HUDEP-2 (cell line): ENCODE results near the gene PDE4B.
"Not testable (repeated sequence)": the region's sequence is repeated elsewhere in the genome, so short reads cannot be mapped to it uniquely, and the experiment has no call there.

Experiments used
- DNase-seq, 76 experiments: peaks; one replicate each; lab custom pipeline; 2025; ENCODE audit not compliant: unreplicated experiment in 76 of 76; lab: John Stamatoyannopoulos, UW

PDE4B gene

GRCh38 chr1:65948609-65949229, 156.0 kb downstream of the PDE4B start:
- peak in 6 of 76 experiments; percentile 1 to 14 (median 5) for DNase-seq

- no peak for DNase-seq
These were observed 156.5 kb downstream of the PDE4B start for GRCh38 chr1:65949230-65949626.

DNA sequence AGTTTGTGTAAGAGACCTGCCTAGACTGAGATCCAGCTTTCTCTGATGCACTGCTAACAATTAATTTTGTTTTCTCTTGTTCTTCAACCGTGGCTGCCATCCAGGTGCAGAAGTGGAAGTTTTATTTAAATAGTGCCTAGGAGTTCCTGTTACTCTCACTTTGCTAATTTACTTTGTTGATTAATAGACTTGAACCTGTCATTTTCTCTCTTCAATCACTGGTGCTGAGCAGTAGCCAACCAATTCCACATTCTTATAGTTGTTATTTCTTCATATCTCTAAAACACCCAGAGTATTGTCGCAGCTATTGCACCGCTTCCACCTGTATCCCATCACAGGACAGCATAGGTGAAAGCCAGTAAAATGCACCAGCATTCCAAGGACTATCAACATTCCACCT, 157.2 kb downstream of the PDE4B start:
- no peak for DNase-seq

- DNase-seq, result no peak
These were observed 160.0 kb downstream of the PDE4B start for GRCh38 chr1:65952696-65953095.

DNA sequence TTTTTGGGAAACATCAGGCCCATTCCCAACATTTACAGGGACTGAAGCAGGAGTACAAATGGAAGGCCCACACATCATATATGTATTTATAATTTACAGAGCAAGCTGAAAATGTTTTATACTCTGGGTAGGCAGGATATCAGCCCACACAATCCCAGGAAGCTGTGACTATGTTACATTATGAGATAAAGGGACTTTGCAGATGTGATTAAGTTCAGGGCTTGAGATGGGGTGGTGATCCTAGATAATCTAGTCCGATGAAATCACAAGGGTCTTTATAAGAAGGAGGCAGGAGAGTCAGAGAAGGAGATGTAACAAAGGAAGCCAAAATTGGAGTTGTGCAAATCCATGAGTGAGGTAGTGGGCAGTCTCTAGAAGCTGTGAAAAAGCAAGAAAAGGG, 160.5 kb downstream of the PDE4B start:
- DNase-seq, result no peak

DNA sequence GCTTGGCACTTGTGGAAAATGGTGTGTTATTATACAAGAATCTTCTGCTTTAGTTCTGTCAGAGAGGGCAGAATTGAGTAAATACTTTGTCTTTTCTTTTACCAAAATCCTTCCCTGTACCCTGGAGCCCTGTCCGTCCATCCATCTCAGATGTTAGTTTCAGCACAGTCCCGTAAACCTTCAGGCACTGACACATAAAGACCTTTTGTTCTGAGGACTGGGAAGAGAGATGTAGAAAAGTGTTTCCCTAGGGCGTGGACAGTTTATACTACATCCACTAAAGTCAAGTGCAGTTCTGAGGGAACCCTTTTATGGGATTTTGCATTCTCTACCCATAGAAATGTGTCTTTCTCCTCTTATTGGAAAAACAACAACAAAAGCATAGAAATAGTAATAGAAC, 162.4 kb downstream of the PDE4B start:
- DNase-seq, result no peak

DNA sequence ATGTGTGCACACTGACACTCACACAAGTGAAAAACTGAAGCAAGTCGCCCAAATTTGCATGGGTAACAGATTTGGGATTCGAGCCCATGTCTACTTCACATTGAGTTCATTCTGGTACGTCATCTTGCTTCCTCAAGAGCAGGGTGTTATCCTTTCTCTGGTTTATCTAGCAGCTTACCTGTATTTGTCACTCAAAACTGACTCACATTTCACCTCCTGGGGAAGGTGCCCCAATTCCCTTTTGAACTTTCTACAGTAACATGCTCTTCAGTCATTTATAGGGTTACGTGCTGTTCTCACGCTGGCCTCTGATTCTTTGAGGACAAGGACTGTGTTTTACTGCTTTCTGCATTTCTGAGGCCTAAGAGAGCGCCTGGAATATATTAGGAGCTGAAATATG, 162.8 kb downstream of the PDE4B start:
- DNase-seq, result no peak

DNA sequence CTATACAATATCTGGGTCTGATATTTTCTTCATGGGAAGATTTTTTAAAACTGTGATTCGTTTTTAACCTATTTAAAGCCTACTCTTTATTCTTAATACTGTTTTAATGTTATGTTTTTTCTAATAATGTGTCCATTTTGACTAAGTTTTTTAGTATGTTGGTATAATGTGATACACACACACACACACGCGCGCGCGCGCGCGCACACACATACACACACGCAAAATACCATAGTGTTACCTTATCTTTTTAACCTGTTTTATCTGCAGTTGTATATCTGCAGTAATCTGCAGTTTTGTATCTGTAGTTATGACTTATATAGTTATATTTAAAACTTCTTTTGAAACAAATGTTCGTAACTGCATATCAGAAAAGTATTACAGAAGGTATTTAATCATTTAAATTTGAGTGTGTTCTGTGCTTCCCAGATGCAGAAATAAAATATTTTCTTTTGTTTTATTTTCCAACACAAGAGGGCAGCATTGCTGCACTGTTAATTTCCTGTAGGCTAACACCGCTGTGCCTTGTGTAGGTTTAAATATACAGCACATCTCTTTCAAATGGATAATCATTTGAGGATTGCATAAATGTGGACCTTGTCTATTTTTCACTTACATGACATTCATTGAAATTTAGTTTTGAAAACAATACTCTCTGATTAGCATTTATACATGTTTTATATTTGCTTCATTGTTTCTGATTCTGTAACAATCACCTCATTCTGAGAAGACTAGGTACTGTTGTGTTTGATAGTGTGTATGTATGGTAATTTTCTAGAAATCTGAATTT, 166.1 kb downstream of the PDE4B start:
- peak in 33 of 76 experiments; percentile 1 to 55 (median 20) for DNase-seq

DNA sequence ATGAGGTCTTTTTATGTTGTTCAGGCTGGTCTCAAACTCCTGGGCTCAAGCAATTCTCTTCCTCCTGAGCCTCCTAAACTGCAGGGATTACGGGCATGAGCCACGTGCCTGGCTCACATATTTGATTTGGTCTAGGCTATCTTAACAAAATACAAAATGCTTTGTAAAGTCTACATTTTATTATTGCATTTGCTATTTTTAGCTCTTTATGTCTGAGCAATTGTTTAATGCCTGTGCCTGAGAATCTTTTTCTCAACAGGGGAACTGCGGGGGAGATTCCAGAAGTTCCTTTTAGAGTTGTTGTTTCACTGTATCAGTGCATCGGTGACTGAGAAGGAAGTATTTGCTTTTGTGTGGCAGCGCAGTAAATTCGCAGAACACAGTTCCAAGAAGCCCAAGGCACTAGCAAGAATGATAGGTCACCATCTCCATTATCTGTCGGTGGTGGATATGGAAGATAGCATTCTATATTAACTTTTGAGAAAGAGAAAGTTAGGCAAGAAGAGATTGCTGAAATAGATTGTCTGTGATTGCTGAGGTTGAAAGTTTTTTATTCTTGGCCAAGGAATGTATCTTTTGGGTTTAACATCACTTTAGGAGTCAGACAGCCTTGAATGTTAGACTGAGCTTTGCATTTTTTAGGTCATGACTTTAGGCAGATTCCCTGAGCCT, 167.3 kb downstream of the PDE4B start:
- no peak for DNase-seq

DNA sequence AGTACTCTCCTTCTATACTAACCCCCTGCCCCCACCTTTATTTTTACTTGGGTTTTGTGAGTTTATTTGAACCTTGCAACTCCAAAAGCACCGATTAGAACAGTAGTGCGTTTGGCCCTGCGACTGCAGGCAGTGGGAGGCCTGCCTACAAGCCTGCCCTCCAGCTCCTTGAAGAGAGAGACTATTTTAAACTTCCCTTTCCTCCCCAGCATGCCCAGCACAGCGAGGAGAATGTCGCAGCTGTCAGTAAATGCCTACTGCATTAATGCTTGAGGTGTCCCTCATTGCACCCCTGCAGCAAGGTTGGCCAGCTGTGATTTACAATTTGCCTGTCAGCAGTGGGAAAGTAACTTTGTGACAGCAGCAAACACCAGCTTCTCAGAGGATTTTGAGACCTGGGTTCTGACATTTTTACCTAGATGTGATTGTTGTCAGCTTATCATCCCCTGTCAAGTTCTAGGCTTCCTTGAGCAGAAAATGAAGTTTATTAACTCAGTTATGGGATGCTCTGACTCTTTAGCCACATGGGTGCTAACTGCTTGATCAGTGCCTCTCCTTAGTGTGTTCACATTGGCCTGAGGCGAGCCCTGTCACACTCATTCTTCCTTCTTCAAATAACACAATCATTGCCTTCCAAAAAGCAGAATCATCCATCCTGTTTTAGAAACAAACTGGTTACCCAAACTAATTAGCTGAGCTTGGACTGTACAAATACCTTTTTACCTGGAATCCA, 170.6 kb downstream of the PDE4B start:
- DNase-seq, result no peak

DNA sequence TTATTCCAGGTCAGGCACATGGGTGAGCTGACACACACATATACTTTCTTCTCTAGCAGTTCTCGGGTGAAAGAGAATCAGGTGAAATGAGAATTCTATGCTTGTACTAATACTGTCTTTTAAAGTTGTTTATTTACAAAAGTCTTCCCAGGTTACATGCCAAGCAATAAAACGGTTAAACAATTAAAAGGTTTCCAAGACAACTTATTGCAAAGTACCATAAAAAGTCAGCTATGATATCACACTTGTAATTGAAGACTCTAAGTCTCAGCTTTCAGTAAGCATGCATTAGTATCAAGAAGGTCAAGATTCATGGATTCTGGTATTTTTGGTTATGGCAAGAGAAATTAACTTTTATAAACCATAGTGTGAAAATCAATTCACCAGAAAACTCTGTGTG, 171.4 kb downstream of the PDE4B start:
- no peak for DNase-seq

DNA sequence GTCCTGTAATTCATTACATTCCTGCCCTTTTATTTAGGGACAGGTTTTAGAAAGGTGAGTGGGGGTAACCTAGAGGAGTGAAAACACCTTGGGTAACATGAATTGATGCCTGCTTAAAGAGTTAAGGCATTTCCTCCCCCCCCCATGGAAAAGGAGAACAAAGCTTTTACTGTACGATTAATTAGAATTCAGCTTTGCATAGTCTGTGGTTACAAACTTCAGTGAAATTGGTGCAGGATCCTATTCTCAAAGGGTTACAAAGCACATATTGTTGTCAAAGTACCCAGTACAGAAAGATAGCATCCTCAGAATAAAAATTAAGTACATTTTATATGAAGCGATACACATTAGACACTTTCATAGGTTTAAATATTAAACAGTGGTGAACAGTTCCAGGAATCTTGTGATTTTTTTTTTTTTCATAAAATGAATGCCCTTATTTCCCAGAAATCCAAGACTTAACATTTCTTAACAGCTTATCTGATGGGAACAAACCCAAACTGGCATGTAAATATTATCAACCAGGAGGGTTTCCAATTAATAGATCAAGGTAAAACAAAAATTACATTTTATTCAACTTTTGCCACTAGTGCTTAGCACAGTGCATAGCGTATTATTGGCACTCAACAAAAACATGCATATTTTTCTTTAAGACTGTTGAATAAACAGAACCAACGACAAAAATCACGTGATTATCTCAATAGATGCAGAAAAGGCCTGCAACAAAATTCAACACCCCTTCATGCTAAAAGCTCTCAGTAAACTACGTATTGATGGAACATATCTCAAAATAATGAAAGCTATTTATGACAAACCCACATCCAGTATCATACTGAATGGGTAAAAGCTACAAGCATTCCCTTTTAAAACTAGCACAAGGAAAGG, 172.7 kb downstream of the PDE4B start:
- DNase-seq, result no peak

GRCh38 chr1:65967492-65967891, 174.8 kb downstream of the PDE4B start:
- not testable (repeated sequence) for DNase-seq

DNA sequence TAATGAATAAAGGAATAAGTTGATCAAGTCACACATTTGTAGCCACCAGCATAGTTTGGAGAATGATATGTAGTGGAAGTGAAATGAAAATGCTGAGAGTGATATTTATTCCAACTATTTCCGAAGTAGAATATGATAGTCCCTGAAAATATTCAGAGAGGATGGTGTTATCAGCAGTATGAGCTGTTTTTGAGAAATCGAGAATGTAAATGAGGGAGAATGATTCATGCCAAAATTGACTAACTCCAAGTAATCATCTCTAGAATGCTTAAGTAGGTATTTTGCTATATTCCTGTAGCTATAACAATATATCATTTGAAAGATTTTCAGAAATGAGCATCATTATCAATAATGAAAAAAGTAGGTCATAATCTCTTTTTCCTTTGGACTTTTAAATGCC, 178.9 kb downstream of the PDE4B start:
- no peak for DNase-seq

DNA sequence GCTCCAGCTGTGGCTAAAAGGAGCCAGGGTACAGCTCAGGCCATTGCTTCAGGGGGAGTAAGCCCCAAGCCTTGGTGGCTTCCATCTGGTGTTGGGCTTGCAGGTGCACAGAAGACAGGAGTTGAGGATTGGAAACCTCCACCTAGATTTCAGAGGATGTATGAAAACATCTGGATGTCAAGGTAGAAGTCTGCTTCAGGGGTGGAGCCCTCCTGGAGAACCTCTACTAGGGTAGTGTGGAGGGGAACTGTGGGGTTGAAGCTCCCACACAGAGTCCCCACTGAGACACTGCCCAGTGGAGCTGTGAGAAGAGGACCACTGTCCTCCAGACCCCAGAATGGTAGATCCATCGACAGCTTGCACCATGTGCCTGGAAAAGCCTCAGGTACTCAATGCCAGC, 183.0 kb downstream of the PDE4B start:
- DNase-seq, result no peak

- no peak for DNase-seq
These were observed 186.7 kb downstream of the PDE4B start for GRCh38 chr1:65979136-65980044.

DNA sequence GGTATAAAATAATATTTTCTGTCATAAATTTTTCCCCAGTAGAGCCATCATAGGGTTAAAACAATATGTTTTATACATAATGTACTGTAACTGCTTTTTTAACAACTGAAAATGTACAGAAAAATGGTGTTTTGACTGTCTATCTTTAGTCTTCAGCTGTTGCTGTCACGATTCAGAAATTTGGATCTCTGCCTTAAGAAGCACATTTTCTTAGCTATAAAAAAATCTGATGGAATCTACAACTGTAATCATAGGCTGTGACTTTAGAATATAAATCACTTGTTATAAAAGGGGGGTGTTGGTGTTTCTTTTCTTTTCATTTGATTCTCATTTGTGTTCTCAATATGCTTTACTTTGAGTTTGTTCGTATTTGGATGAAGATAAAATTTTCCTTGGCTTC, 187.5 kb downstream of the PDE4B start:
- DNase-seq, result no peak

GRCh38 chr1:65983500-65983899, 190.8 kb downstream of the PDE4B start:
- DNase-seq, result no peak

- DNase-seq, result no peak
These were observed 192.8 kb downstream of the PDE4B start for GRCh38 chr1:65985393-65986066.
